AG10803 (cell line): ENCODE results near the gene ABHD15.

ENCODE experiments used
- DNase-seq: peaks from one replicate; pipeline ENCODE4 v3.0.0; 2010; ENCODE audit warnings: low read depth
- H3K4me3 ChIP-seq: 2 replicates; pipeline ENCODE4 v1.5.1; 2011; ENCODE audit warnings: mild to moderate bottlenecking, low read length, control low read depth
- CTCF ChIP-seq: conservative IDR thresholded peaks from 2 replicates; pipeline ENCODE4 v1.5.1; 2011; ENCODE audit warnings: mild to moderate bottlenecking, low read length, control low read depth, inconsistent platforms

ABHD15 gene

GRCh38 chr17:29589524-29590410 lies 22.9 kb upstream of the ABHD15 start, which contains the start of gene GIT1:
TSS of gene GIT1 (minus strand) at chr17:29589648. CDS start at chr17:29589378, 270 bp downstream.
- no peak for TF ChIP-seq CTCF
- H3K4me3 ChIP-seq, result peak within 1 kb of the TSS; percentile 83
- peak; percentile 80 for DNase-seq

GRCh38 chr17:29588562-29589411 lies 21.9 kb upstream of the ABHD15 start:
- no peak for TF ChIP-seq CTCF
- no peak for DNase-seq
- H3K4me3 ChIP-seq, result peak overlapping the region; percentile 83

DNA sequence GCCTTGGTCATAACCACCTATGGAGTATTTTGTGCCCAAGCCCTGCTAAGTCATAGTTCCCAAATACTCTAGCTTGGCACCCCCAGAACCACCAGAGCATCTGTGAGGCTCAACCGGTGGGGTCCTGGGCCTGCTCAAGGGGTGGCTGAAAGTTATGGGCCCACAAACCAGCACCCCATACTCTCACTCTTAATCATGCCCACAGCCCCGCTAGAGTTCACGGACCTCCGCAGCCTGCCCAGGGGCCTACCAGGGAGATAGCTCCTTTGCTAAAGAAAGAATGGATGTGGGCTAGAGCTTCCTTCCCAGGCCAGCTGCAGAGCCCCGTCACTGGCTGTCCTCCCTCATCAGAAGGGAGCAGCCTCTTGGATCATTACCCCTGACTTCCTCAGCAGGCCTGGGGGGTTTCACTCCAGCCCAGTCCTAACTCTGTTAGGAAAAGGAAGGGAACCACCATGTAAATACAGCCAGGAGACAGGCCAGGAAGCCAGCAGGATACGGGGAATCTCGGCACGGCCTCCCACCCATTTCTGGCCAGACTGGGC lies 21.3 kb upstream of the ABHD15 start:
- H3K4me3 ChIP-seq, result peak overlapping the region; percentile 83
- no peak for TF ChIP-seq CTCF
- no peak for DNase-seq

- DNase-seq, result no peak
- TF ChIP-seq CTCF, result no peak
- H3K4me3 ChIP-seq, result peak overlapping the region; percentile 83
These were observed 20.8 kb upstream of the ABHD15 start for GRCh38 chr17:29587591-29587990.

DNA sequence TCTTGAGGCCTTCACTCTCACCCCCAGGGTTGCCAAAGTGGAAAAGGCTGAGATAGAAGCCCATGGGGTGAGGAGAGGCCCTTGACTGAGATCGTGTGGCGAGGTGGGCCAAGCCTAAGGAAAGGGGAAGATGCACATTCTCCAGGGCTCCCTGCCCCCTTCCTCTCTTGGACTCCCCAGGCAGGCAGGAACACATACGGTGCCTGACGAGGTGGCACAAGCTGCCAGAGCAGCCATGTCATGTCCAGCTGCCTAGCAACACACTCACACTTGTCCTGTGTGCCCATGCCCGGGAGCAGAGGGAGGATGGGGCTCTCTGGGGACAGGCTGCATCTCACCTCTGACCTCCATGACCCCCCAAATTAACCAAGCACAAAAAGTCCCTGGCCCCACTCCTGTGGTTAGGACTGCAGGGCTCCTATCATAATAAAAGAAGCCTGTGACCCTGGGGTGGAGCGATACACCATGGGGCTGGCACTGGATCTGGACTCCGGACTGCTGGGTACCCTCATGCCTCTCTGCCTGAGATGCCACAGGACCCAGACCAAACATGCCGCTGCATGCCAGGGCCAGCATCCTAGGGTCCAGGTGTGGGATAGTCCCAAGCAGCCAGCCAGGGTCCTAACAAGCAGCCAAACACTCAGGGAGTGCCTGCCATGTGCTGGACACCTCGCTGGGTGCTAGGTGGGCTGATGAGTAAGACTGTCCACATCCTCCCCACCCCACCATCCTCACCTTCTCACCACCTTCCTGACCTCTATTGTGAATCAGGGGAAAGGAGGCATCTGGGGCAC lies 20.0 kb upstream of the ABHD15 start:
- H3K4me3 ChIP-seq, result peak overlapping the region; percentile 83
- no peak for TF ChIP-seq CTCF
- DNase-seq, result no peak

DNA sequence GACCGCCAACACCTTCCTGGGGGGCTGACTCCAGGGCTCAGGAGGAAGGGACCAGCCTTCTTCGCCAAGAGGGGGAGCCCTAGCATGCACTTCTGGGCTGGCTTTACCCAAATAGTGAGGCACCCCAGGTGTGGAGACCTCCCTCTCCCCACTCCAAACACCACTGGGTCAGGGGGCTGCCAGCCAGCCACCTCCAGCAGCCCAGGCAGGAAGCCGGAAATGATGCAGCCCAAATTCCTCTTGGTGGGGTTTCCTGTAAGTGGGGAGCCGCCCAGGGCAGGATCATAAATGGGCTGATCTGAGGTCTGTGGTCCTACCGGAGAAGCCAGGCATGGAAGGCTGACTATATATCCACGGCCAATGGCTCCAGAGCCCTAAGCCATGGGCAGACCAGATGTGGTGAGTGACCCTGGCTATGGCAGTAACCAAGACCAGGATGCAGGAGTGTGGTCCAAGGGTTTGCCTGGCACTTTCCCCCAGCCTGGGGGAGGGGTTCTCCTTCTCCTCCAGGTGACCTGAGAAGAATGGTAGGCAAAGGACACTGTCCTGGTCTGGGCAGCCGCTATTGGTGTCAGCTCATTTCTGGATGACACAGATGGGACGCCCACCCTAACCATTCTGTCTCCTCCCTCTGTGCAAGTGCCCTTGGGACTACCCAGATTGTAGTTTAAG lies 18.4 kb upstream of the ABHD15 start:
- DNase-seq, result no peak
- peak; percentile 22; the same call in 1 of the 2 replicates for TF ChIP-seq CTCF
- no peak overlapping the region for H3K4me3 ChIP-seq
